GM18511 (cell line): ENCODE data around the gene FOXP3.

Source experiments
- ATAC-seq: cut with Tn5 transposase; IDR thresholded peaks from one replicate; pipeline ENCODE4 v1.9.1; 2021; ENCODE audit warnings: mild to moderate bottlenecking, moderate library complexity; ENCODE audit not compliant: unreplicated experiment

The FOXP3 gene

GRCh38 chrX:49276207-49276606 is 11.7 kb upstream of the FOXP3 start:
- ATAC-seq = no peak

- no peak for ATAC-seq
Observed at GRCh38 chrX:49273181-49273727, 8.7 kb upstream of the FOXP3 start.

- no peak for ATAC-seq
Observed at GRCh38 chrX:49272421-49272820, 7.9 kb upstream of the FOXP3 start.

- no peak for ATAC-seq
Observed at GRCh38 chrX:49271341-49271740, 6.8 kb upstream of the FOXP3 start.

GRCh38 chrX:49270249-49270921 is 5.9 kb upstream of the FOXP3 start:
- ATAC-seq = no peak

- ATAC-seq = peak; percentile 21
Observed at GRCh38 chrX:49269767-49270248, 5.3 kb upstream of the FOXP3 start, which contains the start of gene PPP1R3F. PPP1R3F (plus strand) TSS chrX:49269793; CDS start chrX:49269870, 77 bp downstream.

GRCh38 chrX:49269010-49269766 is 4.7 kb upstream of the FOXP3 start:
- peak; percentile 90 for ATAC-seq

- no peak for ATAC-seq
Observed at GRCh38 chrX:49268702-49269009, 4.1 kb upstream of the FOXP3 start.

GRCh38 chrX:49266523-49267445 is 2.3 kb upstream of the FOXP3 start:
- ATAC-seq = no peak

- ATAC-seq = no peak
Observed at GRCh38 chrX:49263631-49264030, 879 bp downstream of the FOXP3 start.

GRCh38 chrX:49262603-49263002 is 1.9 kb downstream of the FOXP3 start:
- ATAC-seq = no peak

GRCh38 chrX:49260221-49260985 is 4.1 kb downstream of the FOXP3 start:
- no peak for ATAC-seq

GRCh38 chrX:49258749-49259124 is 5.8 kb downstream of the FOXP3 start:
- ATAC-seq = no peak

- no peak for ATAC-seq
Observed at GRCh38 chrX:49257846-49258748, 6.4 kb downstream of the FOXP3 start.

- no peak for ATAC-seq
Observed at GRCh38 chrX:49257074-49257790, 7.3 kb downstream of the FOXP3 start.

- ATAC-seq = no peak
Observed at GRCh38 chrX:49256268-49256995, 8.1 kb downstream of the FOXP3 start.

- ATAC-seq = no peak
Observed at GRCh38 chrX:49254639-49255038, 9.9 kb downstream of the FOXP3 start.

GRCh38 chrX:49251325-49251724 is 13.2 kb downstream of the FOXP3 start:
- no peak for ATAC-seq
